ENCODE data around the gene CFAP46.

DNA sequence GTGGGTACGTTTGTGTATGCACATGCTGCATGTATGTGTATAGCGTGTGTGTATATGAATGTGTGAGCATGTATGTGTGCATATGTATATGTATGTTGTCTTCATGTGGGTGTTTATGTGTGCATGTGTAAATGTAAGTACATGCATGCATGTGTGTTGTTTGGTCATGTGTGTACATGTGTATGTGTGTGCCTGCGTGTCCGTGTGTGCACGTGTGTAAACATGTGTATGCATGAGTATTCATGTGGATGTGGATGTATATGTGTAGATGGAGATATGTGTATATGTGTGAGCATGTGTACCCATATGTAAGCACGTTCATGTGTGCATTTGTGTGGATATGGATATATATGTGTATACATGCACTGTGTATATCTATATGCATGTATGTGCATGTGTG, 5.5 kb upstream of the CFAP46 start:
- no peak for TF ChIP-seq SUZ12 (IDR thresholded peaks at IDR 0.05; ENCODE audit: extremely low read depth, insufficient read depth, insufficient read length)
- TF ChIP-seq YY1 (IDR thresholded peaks at IDR 0.05; ENCODE audit: insufficient read depth, insufficient read length): no peak
- TF ChIP-seq ZNF274 (IDR thresholded peaks at IDR 0.05; ENCODE audit: low read depth, low read length): no peak
